Common myeloid progenitor, CD34-positive (primary cell): Measurements from ENCODE around the gene VPS13D.

Experiments used
- CTCF ChIA-PET: fragments of 350-600 bp; sonication (Branson Sonifier 250); formaldehyde crosslinking; loops from one replicate; lab custom pipeline; 2021; ENCODE audit warnings: antibody characterized with exemption; lab: Charles Lee
- POLR2A ChIA-PET: fragments of 350-600 bp; sonication (Branson Sonifier 250); formaldehyde crosslinking; loops from one replicate; lab custom pipeline; 2021; ENCODE audit warnings: antibody characterized with exemption; lab: Charles Lee
- DNase-seq, 3 donors: peaks; one replicate each; pipeline versions ENCODE4 v3.0.0 to v3.0.0-alpha.2; 2013
- H3K27ac ChIP-seq, 2 experiments: 1 replicate in 1 of 2; 2 replicates in 1 of 2; pipeline ENCODE4 v1.7.0; 2013; ENCODE audit warnings: inconsistent platforms in 2 of 2, low read length in 2 of 2, mild to moderate bottlenecking in 2 of 2, low read depth in 1 of 2, moderate library complexity in 1 of 2; ENCODE audit not compliant: severe bottlenecking in 2 of 2, insufficient read depth in 1 of 2, poor library complexity in 1 of 2
- H3K27me3 ChIP-seq, 5 experiments: replicated peaks in 2 of 5; 1 replicate in 3 of 5; 2 replicates in 2 of 5; pipeline versions ENCODE4 v1.6.1 to v1.7.0; 2013; ENCODE audit warnings: low read length in 4 of 5, mild to moderate bottlenecking in 2 of 5, moderate library complexity in 2 of 5, inconsistent platforms in 1 of 5; ENCODE audit not compliant: insufficient read depth in 5 of 5, control insufficient read depth in 4 of 5
- H3K36me3 ChIP-seq, 4 experiments: 1 replicate in 2 of 4; 2 replicates in 2 of 4; pipeline versions ENCODE4 v1.6.1 to v1.7.0; 2013; ENCODE audit warnings: low read length in 3 of 4, control low read depth in 1 of 4, mild to moderate bottlenecking in 1 of 4; ENCODE audit not compliant: control insufficient read depth in 4 of 4, insufficient read depth in 4 of 4
- H3K4me1 ChIP-seq, 4 experiments: 1 replicate in 3 of 4; 2 replicates in 1 of 4; pipeline versions ENCODE4 v1.6.1 to v1.7.1; 2013; ENCODE audit warnings: low read length in 3 of 4, mild to moderate bottlenecking in 3 of 4, control low read depth in 1 of 4, inconsistent platforms in 1 of 4, moderate library complexity in 1 of 4; ENCODE audit not compliant: control insufficient read depth in 4 of 4, insufficient read depth in 4 of 4; ENCODE audit errors: control extremely low read depth in 1 of 4
- H3K4me3 ChIP-seq, 7 experiments: 1 replicate in 4 of 7; 2 replicates in 3 of 7; pipeline versions ENCODE4 v1.5.1 to v1.7.0; 2013; ENCODE audit warnings: mild to moderate bottlenecking in 7 of 7, low read length in 6 of 7, moderate library complexity in 6 of 7, inconsistent platforms in 2 of 7, low read depth in 2 of 7, control low read depth in 1 of 7; ENCODE audit not compliant: insufficient read depth in 4 of 7, control insufficient read depth in 1 of 7; ENCODE audit errors: extremely low read depth in 1 of 7
- H3K9me3 ChIP-seq, 5 experiments: 1 replicate in 4 of 5; 2 replicates in 1 of 5; pipeline versions ENCODE4 v1.6.1 to v1.7.1; 2013; ENCODE audit warnings: low read length in 4 of 5, mild to moderate bottlenecking in 2 of 5, inconsistent platforms in 1 of 5, low read depth in 1 of 5, moderate library complexity in 1 of 5; ENCODE audit not compliant: control insufficient read depth in 4 of 5, insufficient read depth in 2 of 5; ENCODE audit errors: control extremely low read depth in 1 of 5
- WGBS: methylation state at CpG from one replicate; pipeline ENCODE4 v1.1.5; 2013; ENCODE audit not compliant: insufficient coverage; 5-methylcytosine and 5-hydroxymethylcytosine counted together

The VPS13D gene

GRCh38 chr1:12342401-12343003 is 112.7 kb downstream of the VPS13D start:
- ChIA-PET CTCF (no interaction called here), POLR2A (no interaction called here)
- no peaks in the 10 kb centered on the region for H3K9me3 ChIP-seq
- H3K36me3 ChIP-seq: peaks cover 8 to 20% (median 18%) of the 10 kb centered on the region in 4 experiments
- no peak overlapping the region for H3K4me3 ChIP-seq
- H3K4me1 ChIP-seq: peaks cover 24 to 51% (median 28%) of the 10 kb centered on the region in 4 experiments
- H3K27ac ChIP-seq: no peak overlapping the region
- DNase-seq: no peak
- WGBS: 100% methylated on average over 5 of the region's 8 CpGs
- H3K27me3 ChIP-seq: no peaks in the 10 kb centered on the region

DNA sequence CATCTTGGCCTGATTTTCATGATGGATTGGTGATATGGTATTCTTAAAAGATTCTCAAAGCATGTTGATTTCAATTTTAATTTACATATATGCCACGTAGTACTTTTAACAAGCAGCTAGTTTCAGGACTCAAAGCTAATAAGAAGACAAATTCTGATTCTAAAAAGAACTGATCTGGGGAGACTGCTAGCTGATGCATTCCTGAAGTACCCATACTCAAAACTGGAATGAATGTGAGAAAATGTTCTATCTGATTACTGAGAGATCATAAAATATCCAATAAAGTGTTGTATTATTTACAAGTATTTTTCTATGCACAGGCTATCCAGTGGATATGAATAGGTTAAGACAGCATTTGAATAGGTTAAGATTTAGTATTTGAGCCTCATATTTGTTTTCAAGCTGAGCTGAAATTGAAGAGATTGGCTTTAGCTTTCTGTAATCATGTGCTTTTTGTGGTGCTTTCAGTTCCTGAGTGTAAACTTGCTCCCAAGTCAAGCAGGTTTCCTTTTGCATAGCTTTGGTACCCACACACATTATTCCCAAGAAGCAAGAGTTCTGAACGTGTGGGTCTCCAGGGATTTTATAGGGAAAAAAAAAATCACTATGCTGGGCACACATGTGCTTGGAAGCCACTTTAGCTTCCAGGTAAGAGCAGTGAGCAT is 114.1 kb downstream of the VPS13D start:
- ChIA-PET CTCF (interaction anchor here (0.6 to 0.9 kb wide), 2 partner anchors 13 to 275 kb away, joined by 3 to 4 read pairs; no protein-coding TSS in a partner anchor), POLR2A (interaction anchor here (0.6 to 1.1 kb wide), 2 partner anchors 166 to 187 kb away, joined by 3 read pairs; no protein-coding TSS in a partner anchor)
- WGBS: no CpG with 5 or more reads among the region's 2 CpGs
- Histone ChIP-seq H3K4me3 (peak overlapping the region in 4 of 7 experiments; percentile 19 to 71 (median 50)), H3K27ac (peak overlapping the region in 1 of 2 experiments; percentile 20), H3K4me1 (peaks cover 24 to 51% (median 28%) of the 10 kb centered on the region in 4 experiments), H3K9me3 (no peaks in the 10 kb centered on the region), H3K27me3 (no peaks in the 10 kb centered on the region), H3K36me3 (peaks cover 8 to 23% (median 18%) of the 10 kb centered on the region in 4 experiments)
- DNase-seq: peak in 2 of 3 donors; percentile 12 to 21

DNA sequence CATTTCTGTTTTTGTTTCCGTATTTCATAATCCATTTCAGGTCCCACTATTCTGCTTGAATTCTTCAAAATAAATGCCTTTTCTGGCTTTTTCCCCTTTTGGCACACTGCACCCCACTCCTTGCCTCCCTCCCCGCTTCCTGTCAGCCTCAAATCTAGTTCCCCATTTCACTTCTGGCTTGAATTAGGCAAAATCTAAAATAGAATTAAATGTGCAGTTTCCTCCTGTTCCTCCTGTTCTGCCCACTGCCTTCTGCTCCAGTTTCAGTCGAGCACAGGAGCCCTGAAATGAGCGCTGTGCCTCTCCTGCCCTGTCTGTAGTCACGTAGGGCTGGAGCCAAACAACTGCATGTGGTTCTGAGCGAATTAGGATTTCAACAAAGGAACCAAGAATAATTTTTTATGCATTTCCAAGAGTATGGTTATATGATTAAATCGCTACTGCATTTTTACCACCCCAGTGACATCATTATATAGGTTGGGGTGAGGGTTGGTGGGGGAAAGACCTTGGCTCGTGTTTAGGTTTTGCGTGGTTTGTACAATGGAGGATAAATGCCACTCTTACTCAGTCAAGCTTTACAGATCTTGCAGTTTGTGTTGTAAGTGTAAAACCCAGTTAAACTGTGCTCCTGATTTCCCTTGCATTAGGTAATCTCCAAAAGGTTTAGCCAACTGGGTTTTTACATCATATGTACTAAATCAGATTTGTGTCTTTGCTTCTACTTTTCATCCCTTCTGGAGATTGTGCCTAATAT is 114.9 kb downstream of the VPS13D start:
- Histone ChIP-seq H3K9me3 (peaks cover 0 to 3% (median 2%) of the 10 kb centered on the region in 5 experiments), H3K27me3 (no peaks in the 10 kb centered on the region), H3K4me3 (peak overlapping the region in 6 of 7 experiments; percentile 19 to 71 (median 45)), H3K27ac (peak overlapping the region; percentile 20 to 37), H3K36me3 (peaks cover 11 to 32% (median 25%) of the 10 kb centered on the region in 4 experiments), H3K4me1 (peaks cover 24 to 51% (median 28%) of the 10 kb centered on the region in 4 experiments)
- ChIA-PET CTCF (interaction anchor here (0.9 kb wide), 1 partner anchor 12 kb away, joined by 4 read pairs; no protein-coding TSS in a partner anchor), POLR2A (interaction anchor here (0.6 to 1.1 kb wide), 2 partner anchors 166 to 187 kb away, joined by 3 read pairs; no protein-coding TSS in a partner anchor)
- WGBS: 0% methylated on average over 4 of the region's 9 CpGs
- DNase-seq: peak; percentile 49 to 85 (median 79)

- peak in 2 of 3 donors; percentile 40 to 44 for DNase-seq
- Histone ChIP-seq H3K4me3 (peak overlapping the region in 6 of 7 experiments; percentile 19 to 71 (median 45)), H3K36me3 (peaks cover 13 to 36% (median 30%) of the 10 kb centered on the region in 4 experiments), H3K27ac (peak overlapping the region; percentile 41 to 47), H3K4me1 (peaks cover 24 to 49% (median 28%) of the 10 kb centered on the region in 4 experiments), H3K9me3 (peaks cover 0 to 8% (median 3%) of the 10 kb centered on the region in 5 experiments), H3K27me3 (no peaks in the 10 kb centered on the region)
- 21% methylated on average over 4 of the region's 7 CpGs for WGBS
- POLR2A ChIA-PET: no interaction called here
- CTCF ChIA-PET: no interaction called here
These were observed 115.8 kb downstream of the VPS13D start for GRCh38 chr1:12345350-12346217.

GRCh38 chr1:12346483-12347151 is 116.8 kb downstream of the VPS13D start:
- DNase-seq: no peak
- no CpG with 5 or more reads among the region's 5 CpGs for WGBS
- Histone ChIP-seq H3K27ac (no peak overlapping the region), H3K9me3 (peaks cover 0 to 8% (median 5%) of the 10 kb centered on the region in 5 experiments), H3K4me3 (no peak overlapping the region), H3K36me3 (peaks cover 13 to 40% (median 34%) of the 10 kb centered on the region in 4 experiments), H3K27me3 (no peaks in the 10 kb centered on the region), H3K4me1 (peaks cover 24 to 39% (median 28%) of the 10 kb centered on the region in 4 experiments)
- ChIA-PET POLR2A (no interaction called here), CTCF (no interaction called here)

DNA sequence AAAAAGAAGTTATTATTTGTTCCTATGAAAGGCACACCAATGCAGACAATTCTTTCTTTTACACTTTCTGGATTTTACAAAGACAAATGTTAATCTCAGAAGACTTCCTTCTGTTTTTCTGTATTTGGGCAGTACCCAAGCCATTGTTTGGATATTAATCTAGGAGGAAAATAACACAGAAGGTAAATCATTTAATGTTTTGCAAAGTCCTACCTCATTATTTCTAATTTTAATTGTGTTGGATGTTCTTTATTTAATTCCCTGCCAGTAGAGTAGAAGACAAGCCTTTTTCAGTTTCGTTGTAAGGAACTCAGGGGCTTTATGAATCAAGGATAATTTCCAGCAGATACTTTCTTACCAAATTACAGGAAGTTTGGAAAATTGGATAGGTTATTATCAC is 118.3 kb downstream of the VPS13D start:
- Histone ChIP-seq H3K4me3 (no peak overlapping the region), H3K4me1 (peaks cover 24 to 35% (median 28%) of the 10 kb centered on the region in 4 experiments), H3K27me3 (no peaks in the 10 kb centered on the region), H3K27ac (no peak overlapping the region), H3K9me3 (peaks cover 0 to 8% (median 5%) of the 10 kb centered on the region in 5 experiments), H3K36me3 (peaks cover 7 to 35% (median 26%) of the 10 kb centered on the region in 4 experiments)
- DNase-seq: no peak
- ChIA-PET CTCF (no interaction called here), POLR2A (no interaction called here)
- no CpG with 5 or more reads among the region's 1 CpG for WGBS
